GM12872 (cell line): Measurements from ENCODE around the gene NHERF2.

Source experiments
- CTCF ChIP-seq: IDR thresholded peaks from 3 replicates; pipeline ENCODE4 v1.5.1; 2011; ENCODE audit warnings: low read depth, mild to moderate bottlenecking, low read length, moderate library complexity; ENCODE audit not compliant: insufficient read depth

Gene NHERF2

GRCh38 chr16:2013527-2013926 lies 13.2 kb upstream of the NHERF2 start:
- TF ChIP-seq CTCF = no peak

- no peak for TF ChIP-seq CTCF
Measured at GRCh38 chr16:2015117-2015946, 11.4 kb upstream of the NHERF2 start.

GRCh38 chr16:2015947-2016208 lies 10.8 kb upstream of the NHERF2 start:
- TF ChIP-seq CTCF = no peak

GRCh38 chr16:2016407-2016922 lies 10.2 kb upstream of the NHERF2 start:
- TF ChIP-seq CTCF = peak; percentile 63

- no peak for TF ChIP-seq CTCF
Measured at GRCh38 chr16:2019518-2019920, 7.2 kb upstream of the NHERF2 start, which contains the start of gene NPW. NPW (plus strand) TSS chr16:2019785.

GRCh38 chr16:2019921-2020831 lies 6.5 kb upstream of the NHERF2 start:
- TF ChIP-seq CTCF = no peak

- TF ChIP-seq CTCF = no peak
Measured at GRCh38 chr16:2022723-2023091, 4.0 kb upstream of the NHERF2 start.
